Ishikawa (cell line): ENCODE data around the gene ILK.

Source experiments
- CEBPB ChIP-seq: IDR thresholded peaks from 2 replicates; pipeline ENCODE4 v1.6.1; 2012
- CREB1 ChIP-seq: IDR thresholded peaks from 2 replicates; pipeline ENCODE4 v1.6.1; 2012; ENCODE audit warnings: low read depth
- EGR1 ChIP-seq: IDR thresholded peaks from 2 replicates; pipeline ENCODE4 v1.6.1; 2012
- EP300 ChIP-seq: IDR thresholded peaks from 2 replicates; pipeline ENCODE4 v1.6.1; 2012; ENCODE audit warnings: borderline replicate concordance
- FOXM1 ChIP-seq: IDR thresholded peaks from 2 replicates; pipeline ENCODE4 v1.6.1; 2012; ENCODE audit warnings: low read depth, borderline replicate concordance
- MAX ChIP-seq: IDR thresholded peaks from 2 replicates; pipeline ENCODE4 v1.6.1; 2012
- NFIC ChIP-seq: IDR thresholded peaks from 2 replicates; pipeline ENCODE4 v1.6.1; 2012
- RAD21 ChIP-seq: IDR thresholded peaks from 2 replicates; pipeline ENCODE4 v1.6.1; 2012; ENCODE audit warnings: low read depth
- REST ChIP-seq: IDR thresholded peaks from 2 replicates; pipeline ENCODE4 v1.6.1; 2012; ENCODE audit warnings: low read depth, mild to moderate bottlenecking
- TAF1 ChIP-seq: IDR thresholded peaks from 2 replicates; pipeline ENCODE4 v1.6.1; 2012; ENCODE audit warnings: low read depth, mild to moderate bottlenecking
- TCF12 ChIP-seq: IDR thresholded peaks from 2 replicates; pipeline ENCODE4 v1.6.1; 2012; ENCODE audit warnings: low read depth
- TEAD4 ChIP-seq: IDR thresholded peaks from 2 replicates; pipeline ENCODE4 v1.6.1; 2012
- USF1 ChIP-seq: IDR thresholded peaks from 2 replicates; pipeline ENCODE4 v1.6.1; 2012
- YY1 ChIP-seq: IDR thresholded peaks from 2 replicates; pipeline ENCODE4 v1.6.1; 2012; ENCODE audit warnings: low read depth
- ZBTB7A ChIP-seq: IDR thresholded peaks from 2 replicates; pipeline ENCODE4 v1.6.1; 2012; ENCODE audit warnings: low read depth

ILK gene

GRCh38 chr11:6656936-6657335 is 53.4 kb downstream of the ILK start:
- TF ChIP-seq MAX (no peak), FOXM1 (no peak)

GRCh38 chr11:6657346-6657745 is 53.8 kb downstream of the ILK start:
- TF ChIP-seq TAF1 (no peak), USF1 (no peak), RAD21 (no peak), CEBPB (no peak), ZBTB7A (no peak), NFIC (no peak)

GRCh38 chr11:6658647-6659046 is 55.1 kb downstream of the ILK start:
- no peak for TF ChIP-seq TCF12
- no peak for TF ChIP-seq NFIC
- TF ChIP-seq ZBTB7A: no peak
- no peak for TF ChIP-seq EP300
- TF ChIP-seq RAD21: no peak
- TF ChIP-seq YY1: no peak
- no peak for TF ChIP-seq CEBPB
- TF ChIP-seq USF1: no peak
- TF ChIP-seq TEAD4: no peak
- no peak for TF ChIP-seq EGR1
- no peak for TF ChIP-seq TAF1
- no peak for TF ChIP-seq MAX
- TF ChIP-seq CREB1: no peak
- TF ChIP-seq FOXM1: no peak
- TF ChIP-seq REST: no peak
